ENCODE measurements around the gene AGAP1.

The AGAP1 gene

GRCh38 chr2:235486729-235487128, 7.1 kb upstream of the AGAP1 start:
- DNase-seq (ENCODE audit: low read depth in 4 of 4, low spot score in 1 of 4) = no peak

GRCh38 chr2:235489897-235490296, 3.9 kb upstream of the AGAP1 start:
- no peak for DNase-seq (ENCODE audit: low read depth in 4 of 4, low spot score in 1 of 4)

GRCh38 chr2:235492850-235493344, 946 bp upstream of the AGAP1 start:
- DNase-seq (ENCODE audit: low read depth in 4 of 4, low spot score in 1 of 4) = no peak

- DNase-seq (ENCODE audit: low read depth in 4 of 4, low spot score in 1 of 4) = no peak
These were observed 455 bp upstream of the AGAP1 start for GRCh38 chr2:235493402-235493774.

GRCh38 chr2:235494716-235495372, 1.0 kb downstream of the AGAP1 start:
- DNase-seq (ENCODE audit: low read depth in 4 of 4, low spot score in 1 of 4) = no peak

GRCh38 chr2:235495373-235496238, 1.8 kb downstream of the AGAP1 start:
- DNase-seq (ENCODE audit: low read depth in 4 of 4, low spot score in 1 of 4) = no peak

GRCh38 chr2:235496239-235496621, 2.4 kb downstream of the AGAP1 start:
- DNase-seq (ENCODE audit: low read depth in 4 of 4, low spot score in 1 of 4) = no peak

GRCh38 chr2:235497096-235497495, 3.3 kb downstream of the AGAP1 start:
- no peak for DNase-seq (ENCODE audit: low read depth in 4 of 4, low spot score in 1 of 4)

GRCh38 chr2:235498541-235498940, 4.7 kb downstream of the AGAP1 start:
- DNase-seq (ENCODE audit: low read depth in 4 of 4, low spot score in 1 of 4) = no peak

GRCh38 chr2:235498946-235499812, 5.3 kb downstream of the AGAP1 start:
- DNase-seq (ENCODE audit: low read depth in 4 of 4, low spot score in 1 of 4) = no peak

- no peak for DNase-seq (ENCODE audit: low read depth in 4 of 4, low spot score in 1 of 4)
These were observed 6.4 kb downstream of the AGAP1 start for GRCh38 chr2:235500110-235500760.

GRCh38 chr2:235500761-235501672, 7.2 kb downstream of the AGAP1 start:
- DNase-seq (ENCODE audit: low read depth in 4 of 4, low spot score in 1 of 4) = no peak

GRCh38 chr2:235501673-235502031, 7.8 kb downstream of the AGAP1 start:
- DNase-seq (ENCODE audit: low read depth in 4 of 4, low spot score in 1 of 4) = no peak

GRCh38 chr2:235502336-235502735, 8.5 kb downstream of the AGAP1 start:
- no peak for DNase-seq (ENCODE audit: low read depth in 4 of 4, low spot score in 1 of 4)

GRCh38 chr2:235504441-235505180, 10.8 kb downstream of the AGAP1 start:
- no peak for DNase-seq (ENCODE audit: low read depth in 4 of 4, low spot score in 1 of 4)

GRCh38 chr2:235505181-235505741, 11.4 kb downstream of the AGAP1 start:
- DNase-seq (ENCODE audit: low read depth in 4 of 4, low spot score in 1 of 4) = no peak

GRCh38 chr2:235506291-235506996, 12.6 kb downstream of the AGAP1 start:
- no peak for DNase-seq (ENCODE audit: low read depth in 4 of 4, low spot score in 1 of 4)

GRCh38 chr2:235506997-235507615, 13.3 kb downstream of the AGAP1 start:
- DNase-seq (ENCODE audit: low read depth in 4 of 4, low spot score in 1 of 4) = no peak
